ENCODE results near the gene COPB2.
"Not testable (repeated sequence)": the region's sequence is repeated elsewhere in the genome, so short reads cannot be mapped to it uniquely, and the experiment has no call there.

COPB2 gene

GRCh38 chr3:139389552-139390368 lies at the start of gene COPB2:
Gene COPB2 (minus strand): TSS chr3:139389647. CDS start chr3:139389550, 97 bp downstream.
- peak; percentile 98 to 100 for DNase-seq

- DNase-seq = peak; percentile 62 to 77
Observed at GRCh38 chr3:139434764-139435307, 45.4 kb upstream of the COPB2 start.

- no peak for DNase-seq
Observed at GRCh38 chr3:139434228-139434627, 44.8 kb upstream of the COPB2 start.

GRCh38 chr3:139433089-139433488 lies 43.6 kb upstream of the COPB2 start:
- DNase-seq = no peak

- DNase-seq = peak in 1 of 2 donors; percentile 9
Observed at GRCh38 chr3:139430493-139430892, 41.0 kb upstream of the COPB2 start.

- peak; percentile 76 to 96 for DNase-seq
Observed at GRCh38 chr3:139427283-139428060, 38.0 kb upstream of the COPB2 start.

- DNase-seq = no peak
Observed at GRCh38 chr3:139425745-139426400, 36.4 kb upstream of the COPB2 start.

- DNase-seq = no peak
Observed at GRCh38 chr3:139423232-139423631, 33.8 kb upstream of the COPB2 start.

GRCh38 chr3:139421460-139421859 lies 32.0 kb upstream of the COPB2 start:
- DNase-seq = no peak

GRCh38 chr3:139421040-139421439 lies 31.6 kb upstream of the COPB2 start:
- DNase-seq = no peak

- DNase-seq = no peak
Observed at GRCh38 chr3:139418144-139418543, 28.7 kb upstream of the COPB2 start.

- no peak for DNase-seq
Observed at GRCh38 chr3:139416275-139416674, 26.8 kb upstream of the COPB2 start.

- DNase-seq = no peak
Observed at GRCh38 chr3:139414608-139415224, 25.3 kb upstream of the COPB2 start.

GRCh38 chr3:139412891-139413290 lies 23.4 kb upstream of the COPB2 start:
- not testable (repeated sequence) for DNase-seq

GRCh38 chr3:139401155-139401554 lies 11.7 kb upstream of the COPB2 start:
- DNase-seq = not testable (repeated sequence)

GRCh38 chr3:139396707-139397106 lies 7.3 kb upstream of the COPB2 start:
- DNase-seq = no peak

GRCh38 chr3:139394116-139394515 lies 4.7 kb upstream of the COPB2 start:
- no peak for DNase-seq

- peak in 1 of 2 donors; percentile 5 for DNase-seq
Observed at GRCh38 chr3:139388821-139389551, 461 bp downstream of the COPB2 start.

GRCh38 chr3:139388077-139388476 lies 1.4 kb downstream of the COPB2 start:
- DNase-seq = no peak

GRCh38 chr3:139382291-139382690 lies 7.2 kb downstream of the COPB2 start:
- DNase-seq = not testable (repeated sequence)

GRCh38 chr3:139380575-139380974 lies 8.9 kb downstream of the COPB2 start:
- no peak for DNase-seq

All from inflammatory macrophage treated with lipopolysaccharide for 1 hour (primary cell).